Measurements from ENCODE around the gene SPINK6.

Gene SPINK6

DNA sequence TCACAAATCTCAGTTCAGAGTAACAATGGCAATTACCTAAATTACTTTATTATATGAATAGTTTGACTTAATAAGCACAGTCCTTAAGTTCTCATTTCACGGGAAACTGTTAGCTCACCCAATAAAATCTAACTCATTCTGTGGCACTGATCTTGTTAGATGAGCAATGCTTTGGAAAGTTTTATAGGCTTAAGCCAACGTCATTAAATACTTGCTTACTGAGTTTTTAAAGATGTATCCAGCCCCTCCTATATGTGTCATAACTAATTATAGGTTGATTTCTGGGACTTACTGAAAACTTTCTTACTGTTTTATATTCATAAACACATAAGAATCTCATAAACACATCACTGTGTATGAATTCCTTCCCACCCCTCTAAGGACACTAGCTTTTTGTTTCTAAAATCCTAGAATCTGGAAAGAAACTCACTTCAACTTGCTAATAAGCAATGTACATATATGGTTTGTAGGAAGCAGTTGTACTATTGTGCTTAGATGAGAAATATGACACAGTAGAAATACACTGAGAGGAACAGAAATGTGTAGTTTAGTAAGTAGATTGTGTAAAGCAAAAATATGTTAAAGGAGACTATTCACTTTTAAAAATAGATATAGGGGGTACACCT, 21.4 kb downstream of the SPINK6 start:
- DNase-seq = no peak

DNA sequence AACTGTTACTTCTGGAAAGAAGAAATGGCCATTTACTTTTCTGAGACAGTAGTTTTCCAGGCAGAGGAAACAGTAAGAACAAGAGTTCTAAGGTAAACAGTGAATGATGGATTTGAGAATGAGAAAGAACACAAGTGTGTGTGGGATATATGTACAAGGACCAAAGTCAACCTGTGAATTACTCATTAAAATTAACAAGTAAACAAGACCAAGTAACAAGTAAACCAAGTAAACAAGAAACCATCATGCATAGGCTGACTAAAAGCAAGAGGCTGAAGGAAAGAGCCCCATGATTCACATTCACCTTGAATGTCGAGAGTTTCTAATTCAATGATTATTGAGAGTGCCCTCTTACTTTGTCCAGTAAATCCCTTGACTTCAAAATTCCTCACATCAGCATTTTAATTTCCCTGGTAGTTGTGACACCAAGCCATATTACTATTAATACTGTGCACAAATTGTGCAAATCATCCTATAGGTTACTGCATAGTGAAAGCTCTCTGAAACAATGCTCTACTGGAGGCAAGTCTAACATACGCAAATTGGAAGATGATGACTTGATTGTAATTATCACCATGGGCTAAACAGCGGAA, 25.6 kb downstream of the SPINK6 start:
- no peak for DNase-seq

DNA sequence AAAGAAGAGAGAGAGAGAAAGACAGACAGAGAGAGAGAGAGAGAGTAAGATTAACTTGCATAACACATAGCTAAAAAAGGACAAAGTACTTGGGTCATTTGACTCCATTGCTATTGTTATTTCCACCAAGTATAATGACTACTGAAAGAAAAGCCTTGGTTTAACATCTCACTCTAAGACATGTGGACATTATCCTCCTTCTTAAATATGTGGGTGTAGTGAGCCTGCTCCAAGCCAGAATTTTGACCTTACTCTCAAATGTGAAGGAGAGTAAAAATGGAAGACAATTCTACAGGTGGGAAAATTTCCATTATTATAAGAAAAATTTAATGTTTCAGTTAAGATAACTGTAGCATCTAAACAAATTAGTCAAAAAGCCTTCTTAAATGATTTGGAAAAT, 27.0 kb downstream of the SPINK6 start:
- no peak for DNase-seq

DNA sequence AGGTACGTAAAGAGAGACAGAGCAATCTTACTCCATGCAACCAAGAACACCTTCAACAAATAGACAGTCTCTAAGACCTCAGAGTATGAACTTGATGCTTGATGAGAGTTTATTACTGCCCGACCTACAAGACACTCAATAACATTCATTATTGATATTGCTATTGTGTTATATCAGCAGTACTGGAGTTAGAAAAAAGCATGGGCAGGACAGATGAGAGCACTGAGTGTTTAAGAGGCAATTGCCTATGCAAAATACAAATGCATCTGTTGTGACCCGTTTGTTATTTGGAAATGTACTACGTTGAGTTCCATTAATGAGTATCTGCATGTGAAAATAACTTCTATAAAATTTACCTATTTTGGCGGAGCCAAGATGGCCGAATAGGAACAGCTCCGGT, 27.4 kb downstream of the SPINK6 start:
- DNase-seq = no peak

DNA sequence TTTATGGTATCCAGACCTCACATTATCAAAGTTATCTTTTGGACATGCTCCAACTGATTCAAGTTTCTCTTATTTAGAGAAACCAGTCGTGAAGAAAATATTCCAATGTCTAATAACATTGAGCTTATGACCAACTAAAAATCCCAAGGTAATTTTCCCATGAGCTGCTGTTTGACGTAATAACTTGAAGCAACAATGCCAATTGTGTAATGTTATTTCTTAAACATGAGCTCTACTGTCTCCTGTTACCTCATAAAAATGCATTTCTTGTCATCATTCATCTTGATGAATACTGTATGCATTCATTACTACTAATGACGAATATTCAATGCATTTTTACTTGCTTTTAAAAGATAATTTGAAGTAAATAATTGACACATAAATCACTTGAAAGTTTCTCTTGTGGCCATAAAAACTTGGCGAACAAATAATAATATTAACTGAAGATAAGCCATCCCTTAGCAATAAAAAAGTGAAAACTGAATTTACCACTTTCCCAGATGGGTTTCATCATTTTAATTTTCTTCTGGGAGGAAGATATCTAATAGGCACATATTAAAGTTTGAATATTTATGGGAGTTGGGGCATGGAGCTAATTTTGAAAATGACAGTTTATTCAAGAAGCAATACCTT, 35.1 kb downstream of the SPINK6 start:
- DNase-seq = no peak

DNA sequence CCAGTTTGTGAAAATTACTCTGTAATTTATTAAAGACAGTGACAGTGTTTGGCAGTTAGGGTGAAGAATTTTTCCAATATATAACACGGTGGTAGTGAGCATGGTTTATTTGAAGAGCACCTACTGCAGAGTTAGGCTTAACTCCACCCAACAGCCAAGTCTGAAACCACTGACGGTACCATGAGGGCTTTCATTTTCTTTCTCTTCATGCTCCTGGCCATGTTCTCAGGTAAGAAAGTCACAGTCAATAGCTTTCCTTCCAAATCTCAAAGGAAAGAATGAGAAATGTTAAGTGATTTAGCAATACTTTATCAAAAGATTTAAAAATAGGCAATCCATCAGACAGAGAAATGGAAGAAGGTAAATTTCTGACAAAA, 35.6 kb downstream of the SPINK6 start, which contains the start of gene MARCOL:
Gene MARCOL (plus strand): TSS at position 108 of the 377 bp plus-strand sequence. CDS start 73 bp downstream, at position 181.
- DNase-seq = no peak

DNA sequence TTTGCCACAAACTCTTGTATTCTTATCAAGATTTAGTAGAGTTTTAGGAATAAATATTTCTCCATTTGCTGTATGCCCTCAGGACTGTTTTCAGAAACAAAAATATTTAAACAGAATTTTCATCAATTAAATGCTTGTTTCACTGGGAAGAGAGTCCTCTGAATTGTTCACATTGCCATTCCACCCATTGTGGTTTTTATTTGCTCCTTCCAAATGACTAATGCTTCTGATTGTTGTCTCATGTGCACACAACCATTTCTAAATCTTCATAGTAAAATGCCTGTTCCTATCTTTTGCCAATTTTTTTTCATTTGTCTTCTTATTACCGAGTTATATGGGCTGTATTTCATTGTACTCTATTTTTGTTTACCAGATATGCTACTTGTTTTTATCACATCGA, 46.1 kb downstream of the SPINK6 start:
- DNase-seq = no peak

DNA sequence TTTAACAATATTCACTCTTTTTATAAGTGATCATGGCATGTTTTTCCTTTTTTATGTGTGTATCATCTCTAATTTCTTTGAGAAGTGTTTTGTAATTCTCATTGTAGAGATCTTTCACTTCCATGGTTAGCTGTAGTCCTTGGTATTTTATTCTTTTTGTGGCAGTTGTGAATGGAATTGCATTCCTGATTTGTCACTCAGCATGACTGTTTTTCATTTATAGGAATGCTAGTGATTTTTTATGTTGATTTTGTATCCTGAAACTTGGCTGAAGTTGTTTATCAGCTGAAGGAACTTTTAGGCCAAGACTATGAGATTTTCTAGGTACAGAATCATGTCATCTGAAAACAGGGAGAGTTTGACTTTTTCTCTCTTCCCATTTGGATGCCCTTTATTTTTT, 52.6 kb downstream of the SPINK6 start:
- DNase-seq = no peak

DNA sequence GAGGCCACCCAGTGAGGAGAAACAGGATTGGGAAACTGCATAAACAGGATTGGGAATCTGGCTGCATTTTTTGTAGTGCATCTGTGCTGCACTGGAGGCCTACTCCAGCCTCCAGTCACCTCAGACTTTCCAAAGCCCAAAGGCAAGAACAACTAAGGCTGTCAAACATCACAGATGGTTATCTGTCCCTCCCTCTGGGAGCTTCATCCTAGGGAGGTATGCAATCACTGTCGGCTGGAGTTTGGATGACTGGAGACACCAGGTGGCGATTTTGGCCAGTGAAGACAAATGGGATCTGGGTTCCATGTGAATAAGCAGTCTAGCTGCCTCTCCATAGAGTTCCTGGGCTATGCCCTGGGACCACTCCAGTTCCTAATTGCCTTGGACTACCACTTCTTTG, 56.4 kb downstream of the SPINK6 start:
- no peak for DNase-seq

DNA sequence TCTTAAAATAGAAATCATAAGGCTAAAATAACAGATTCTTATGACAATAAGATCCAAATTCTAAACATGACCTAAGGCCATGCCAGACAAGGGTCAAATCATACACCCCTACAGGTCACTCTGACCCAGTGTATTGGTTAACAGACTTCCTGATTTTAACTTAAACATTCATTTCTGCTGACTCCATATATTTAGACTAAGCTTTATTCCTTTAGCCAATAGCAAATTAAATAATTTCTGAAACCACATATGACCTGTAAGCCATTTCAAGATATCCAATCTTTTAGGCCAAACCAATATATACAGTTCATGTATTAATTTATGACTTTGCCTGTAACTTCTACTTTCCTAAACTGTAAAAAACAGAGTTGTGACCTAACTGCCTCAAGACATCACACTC, 58.4 kb downstream of the SPINK6 start:
- DNase-seq = no peak
